ENCODE data around the gene NDUFB11.
A peak's percentile ranks its signal among the peaks of the same experiment; 100 is the strongest.

- TF ChIP-seq, protein P1, sequence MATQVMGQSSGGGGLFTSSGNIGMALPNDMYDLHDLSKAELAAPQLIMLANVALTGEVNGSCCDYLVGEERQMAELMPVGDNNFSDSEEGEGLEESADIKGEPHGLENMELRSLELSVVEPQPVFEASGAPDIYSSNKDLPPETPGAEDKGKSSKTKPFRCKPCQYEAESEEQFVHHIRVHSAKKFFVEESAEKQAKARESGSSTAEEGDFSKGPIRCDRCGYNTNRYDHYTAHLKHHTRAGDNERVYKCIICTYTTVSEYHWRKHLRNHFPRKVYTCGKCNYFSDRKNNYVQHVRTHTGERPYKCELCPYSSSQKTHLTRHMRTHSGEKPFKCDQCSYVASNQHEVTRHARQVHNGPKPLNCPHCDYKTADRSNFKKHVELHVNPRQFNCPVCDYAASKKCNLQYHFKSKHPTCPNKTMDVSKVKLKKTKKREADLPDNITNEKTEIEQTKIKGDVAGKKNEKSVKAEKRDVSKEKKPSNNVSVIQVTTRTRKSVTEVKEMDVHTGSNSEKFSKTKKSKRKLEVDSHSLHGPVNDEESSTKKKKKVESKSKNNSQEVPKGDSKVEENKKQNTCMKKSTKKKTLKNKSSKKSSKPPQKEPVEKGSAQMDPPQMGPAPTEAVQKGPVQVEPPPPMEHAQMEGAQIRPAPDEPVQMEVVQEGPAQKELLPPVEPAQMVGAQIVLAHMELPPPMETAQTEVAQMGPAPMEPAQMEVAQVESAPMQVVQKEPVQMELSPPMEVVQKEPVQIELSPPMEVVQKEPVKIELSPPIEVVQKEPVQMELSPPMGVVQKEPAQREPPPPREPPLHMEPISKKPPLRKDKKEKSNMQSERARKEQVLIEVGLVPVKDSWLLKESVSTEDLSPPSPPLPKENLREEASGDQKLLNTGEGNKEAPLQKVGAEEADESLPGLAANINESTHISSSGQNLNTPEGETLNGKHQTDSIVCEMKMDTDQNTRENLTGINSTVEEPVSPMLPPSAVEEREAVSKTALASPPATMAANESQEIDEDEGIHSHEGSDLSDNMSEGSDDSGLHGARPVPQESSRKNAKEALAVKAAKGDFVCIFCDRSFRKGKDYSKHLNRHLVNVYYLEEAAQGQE (IDR thresholded peaks at IDR 0.05; ENCODE audit: low read depth), result no peak
- no peak for TF ChIP-seq USF1 (IDR thresholded peaks at IDR 0.05)
- TF ChIP-seq NFIC (IDR thresholded peaks at IDR 0.05), result no peak
- TF ChIP-seq TAF1 (IDR thresholded peaks at IDR 0.05; ENCODE audit: low read depth), result no peak
- TF ChIP-seq EGR1 (IDR thresholded peaks at IDR 0.05), result no peak
- no peak for TF ChIP-seq EP300 (IDR thresholded peaks at IDR 0.05; ENCODE audit: borderline replicate concordance)
- no peak for TF ChIP-seq CEBPB (IDR thresholded peaks at IDR 0.05)
- TF ChIP-seq, protein P2, sequence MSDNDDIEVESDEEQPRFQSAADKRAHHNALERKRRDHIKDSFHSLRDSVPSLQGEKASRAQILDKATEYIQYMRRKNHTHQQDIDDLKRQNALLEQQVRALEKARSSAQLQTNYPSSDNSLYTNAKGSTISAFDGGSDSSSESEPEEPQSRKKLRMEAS (IDR thresholded peaks at IDR 0.05), result no peak
- peak; percentile 54 for TF ChIP-seq RAD21 (IDR thresholded peaks at IDR 0.05; ENCODE audit: low read depth)
- TF ChIP-seq CREB1 (IDR thresholded peaks at IDR 0.05; ENCODE audit: low read depth), result no peak
Observed at GRCh38 chrX:47093248-47093647, 51.3 kb downstream of the NDUFB11 start.

Measured in Ishikawa (cell line).